SKM-1 treated with dmso at 0.1 percent for 144 hours (cell line): ENCODE measurements around the gene HOMER1.
"Not testable (repeated sequence)": the region's sequence is repeated elsewhere in the genome, so short reads cannot be mapped to it uniquely, and the experiment has no call there.

Experiments
- DNase-seq: peaks from one replicate; lab custom pipeline; 2025; ENCODE audit not compliant: unreplicated experiment; lab: John Stamatoyannopoulos, UW

Gene HOMER1

DNA sequence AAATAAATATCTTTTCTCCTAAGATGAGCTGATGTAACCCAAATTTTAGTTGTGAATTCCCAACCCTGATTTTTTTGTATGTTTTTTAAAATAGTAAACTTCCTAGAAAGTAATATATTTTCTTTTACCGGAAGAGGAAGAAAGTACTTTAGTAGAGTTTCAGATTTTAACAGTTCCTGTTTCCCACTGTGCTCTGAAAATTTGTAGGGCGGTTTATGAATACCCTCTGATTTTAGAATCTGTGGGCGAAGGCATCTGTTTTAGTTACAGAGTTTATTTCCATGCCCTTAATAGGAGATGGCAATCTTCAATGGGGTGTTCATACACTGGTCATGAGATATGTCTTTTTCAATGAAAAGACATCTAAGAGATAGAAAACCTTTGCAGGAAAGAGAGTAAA, 3.7 kb upstream of the HOMER1 start:
- DNase-seq, result peak; percentile 10

DNA sequence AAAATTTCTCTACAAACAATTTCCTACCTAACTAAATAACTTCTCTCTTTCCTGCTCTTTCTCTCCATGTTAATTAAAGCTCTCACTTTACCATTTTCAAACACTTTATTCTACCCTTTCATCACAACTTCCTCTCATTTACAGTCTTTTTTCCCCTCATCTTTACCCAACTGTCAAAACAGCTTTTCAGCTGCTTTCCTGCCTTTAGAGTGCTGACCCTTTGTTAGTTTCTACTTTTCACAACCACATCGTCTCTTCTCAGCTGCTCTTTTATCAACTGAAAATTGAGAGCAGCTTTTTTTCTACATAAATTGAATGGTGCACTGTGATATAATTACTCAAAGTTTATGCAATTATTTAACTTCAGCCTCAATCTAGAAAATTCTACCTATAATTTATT, 3.1 kb upstream of the HOMER1 start:
- DNase-seq, result no peak

DNA sequence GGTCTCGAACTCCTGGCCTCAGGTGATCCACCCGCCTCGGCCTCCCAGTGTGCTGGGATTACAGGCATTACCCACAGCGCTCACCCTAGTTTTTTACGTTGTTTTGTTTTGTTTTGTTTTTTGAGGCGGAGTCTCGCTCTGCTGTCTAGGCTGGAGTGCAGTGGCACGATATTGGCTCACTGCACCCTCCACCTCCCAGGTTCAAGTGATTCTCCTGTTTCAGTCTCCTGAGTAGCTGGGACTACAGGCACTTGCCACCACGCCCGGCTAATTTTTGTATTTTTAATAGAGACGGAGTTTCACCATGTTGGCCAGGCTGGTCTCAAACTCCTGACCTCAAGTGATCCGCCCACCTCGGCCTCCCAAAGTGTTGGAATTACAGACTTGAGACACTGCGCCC, 2.4 kb upstream of the HOMER1 start:
- DNase-seq, result not testable (repeated sequence)

DNA sequence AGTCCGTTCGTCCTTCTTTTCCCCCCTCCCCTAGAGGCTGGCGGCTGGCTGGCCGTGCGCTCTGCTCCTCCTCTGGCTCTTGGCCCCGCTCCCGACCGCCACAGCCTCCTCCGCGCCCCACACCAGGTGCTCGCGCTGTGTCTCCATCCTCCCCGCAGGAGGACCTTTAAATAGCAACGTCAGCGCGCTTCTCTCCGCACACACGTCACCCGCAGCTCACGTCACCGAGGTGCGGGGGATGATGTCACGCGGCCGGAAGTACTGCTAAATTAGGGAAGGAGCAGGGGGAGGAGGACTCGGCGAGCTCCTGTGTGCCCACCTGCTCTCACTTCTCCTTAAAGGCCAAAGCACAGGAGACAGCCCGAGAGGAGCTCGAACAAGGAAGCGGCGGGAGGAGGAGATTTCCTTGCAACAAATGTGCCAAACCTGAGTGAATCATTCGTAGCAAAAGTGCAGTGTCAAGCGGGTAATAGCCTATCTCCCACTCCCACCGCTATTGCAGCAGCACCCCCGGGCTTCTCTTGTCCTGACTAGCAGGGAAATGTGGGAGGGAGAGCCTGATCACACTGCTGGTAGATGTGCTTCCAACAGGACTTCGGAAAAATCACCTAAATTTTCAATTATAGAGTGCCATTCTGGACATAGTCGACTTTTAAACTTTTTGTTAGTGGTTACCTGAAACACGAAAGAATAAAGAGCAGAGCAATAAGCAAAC, 614 bp upstream of the HOMER1 start:
- peak; percentile 93 for DNase-seq

DNA sequence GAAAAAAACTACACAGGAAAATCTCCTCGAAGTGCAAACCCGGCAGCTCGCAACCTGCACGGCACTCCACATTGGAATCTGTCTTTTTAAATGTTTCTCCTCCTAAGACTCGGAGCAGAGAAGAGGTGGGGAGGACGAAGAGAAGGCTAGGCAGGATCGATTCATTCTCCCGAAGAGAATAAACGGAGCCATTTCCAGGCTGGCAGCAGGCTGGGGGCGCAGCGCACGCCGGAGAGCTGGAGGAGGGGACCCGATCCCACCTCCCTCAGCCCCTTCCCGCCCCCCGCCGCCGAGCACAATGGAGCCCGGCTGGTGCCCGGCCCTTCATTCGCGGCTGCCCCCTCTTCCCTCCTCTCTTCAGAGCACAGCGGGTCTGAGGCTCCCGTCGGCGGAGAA, 628 bp downstream of the HOMER1 start:
- no peak for DNase-seq

DNA sequence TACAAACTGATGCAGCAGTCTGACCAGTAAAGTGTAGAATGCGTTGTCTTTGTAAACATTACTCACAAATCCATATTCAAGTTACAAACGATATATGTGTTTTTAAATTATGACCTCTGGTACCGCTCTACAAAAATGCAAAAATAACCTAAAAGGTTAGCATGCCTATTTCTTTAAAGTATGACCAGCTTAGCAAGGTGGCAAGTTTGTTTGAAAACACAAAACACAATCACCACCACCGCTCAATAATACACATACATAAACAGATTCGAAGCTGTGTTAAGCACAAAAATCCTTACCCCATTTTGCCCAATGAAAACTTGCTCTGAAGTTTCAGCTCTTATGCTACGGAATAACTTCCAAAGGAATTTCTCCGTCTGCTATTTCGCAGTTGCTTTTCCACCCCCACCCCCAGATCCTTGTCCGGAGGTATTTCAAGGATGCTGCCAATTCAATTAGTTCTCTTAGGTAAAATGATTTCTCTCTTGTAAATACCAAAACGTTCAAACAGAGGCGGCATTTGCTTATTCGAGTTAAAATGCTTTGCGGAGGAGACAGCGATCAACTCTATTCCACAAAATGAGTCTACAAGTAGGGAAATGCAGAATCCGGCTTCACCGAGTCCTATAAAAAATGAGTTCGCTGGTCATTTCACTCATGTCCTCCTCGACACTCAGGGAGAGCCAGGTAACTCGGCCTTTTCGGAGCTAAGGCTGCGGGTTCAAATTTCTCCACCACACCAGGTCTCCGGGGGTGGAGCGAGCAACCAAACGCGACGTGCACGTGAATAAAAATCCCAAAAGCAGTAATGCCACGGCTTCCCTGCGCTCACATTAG, 1.2 kb downstream of the HOMER1 start:
- no peak for DNase-seq

DNA sequence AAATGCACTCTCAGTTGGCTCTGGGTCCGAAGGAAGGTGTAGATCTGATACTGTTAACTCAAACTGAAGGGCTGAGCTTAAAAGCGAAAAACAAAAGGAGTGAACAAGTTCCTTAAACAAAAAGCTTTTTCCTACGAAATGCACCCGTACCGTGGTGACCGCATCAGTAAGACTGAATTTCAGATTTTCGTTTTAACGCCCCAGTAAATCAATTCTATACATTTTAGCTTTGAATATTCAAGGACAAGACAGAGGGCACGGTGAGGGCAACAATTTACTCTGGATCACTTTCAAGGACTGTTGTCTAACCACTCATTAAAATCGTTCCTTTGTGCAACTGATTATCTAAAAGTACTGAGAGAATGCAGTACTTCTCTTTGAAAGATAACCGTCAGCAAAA, 1.9 kb downstream of the HOMER1 start:
- DNase-seq, result no peak

DNA sequence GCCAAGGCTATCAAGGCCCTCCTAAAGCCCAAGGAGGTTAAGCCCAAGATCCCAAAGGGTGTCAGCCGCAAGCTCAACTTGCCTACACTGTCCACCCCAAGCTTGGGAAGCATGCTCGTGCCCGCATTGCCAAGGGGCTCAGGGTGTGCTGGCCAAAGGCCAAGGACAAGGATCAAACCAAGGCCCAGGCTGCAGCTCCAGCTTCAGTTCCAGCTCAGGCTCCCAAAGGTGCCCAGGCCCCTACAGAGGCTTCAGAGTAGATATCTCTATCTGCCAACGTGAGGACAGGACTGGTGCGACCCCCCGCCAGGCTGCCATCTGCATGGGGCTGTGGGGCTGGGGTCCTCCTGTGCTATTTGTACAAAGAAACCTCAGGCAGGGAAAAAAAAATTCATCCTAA, 3.3 kb downstream of the HOMER1 start:
- no peak for DNase-seq

DNA sequence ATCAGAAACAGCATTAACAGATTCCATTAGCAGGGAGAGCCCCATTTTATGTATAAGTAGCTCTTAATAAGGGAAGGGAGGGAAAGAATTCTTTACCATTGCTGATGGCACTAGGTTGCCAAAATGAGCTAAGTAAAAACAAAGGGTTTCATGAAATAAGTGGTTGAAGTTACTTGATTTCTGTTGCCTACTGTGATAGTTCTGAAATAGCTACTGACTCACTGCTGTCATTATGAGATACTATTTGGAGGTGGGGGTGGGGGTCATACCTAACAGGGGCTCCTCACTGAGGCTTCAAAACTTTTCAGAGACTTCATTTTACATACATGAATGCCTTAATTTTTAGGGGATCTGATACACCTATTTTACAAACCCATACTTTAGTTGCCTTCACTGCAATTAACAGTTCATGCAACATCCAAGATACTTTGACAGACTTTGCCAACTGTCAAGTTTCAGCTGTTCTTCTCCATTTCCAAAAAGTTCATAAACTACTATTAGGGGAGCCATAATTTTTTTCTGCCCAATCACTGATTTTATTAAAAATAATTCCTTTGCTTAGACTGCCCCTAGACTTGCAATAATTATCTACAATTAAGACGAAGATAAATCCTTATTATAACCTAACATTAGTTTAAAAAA, 4.6 kb downstream of the HOMER1 start:
- no peak for DNase-seq

DNA sequence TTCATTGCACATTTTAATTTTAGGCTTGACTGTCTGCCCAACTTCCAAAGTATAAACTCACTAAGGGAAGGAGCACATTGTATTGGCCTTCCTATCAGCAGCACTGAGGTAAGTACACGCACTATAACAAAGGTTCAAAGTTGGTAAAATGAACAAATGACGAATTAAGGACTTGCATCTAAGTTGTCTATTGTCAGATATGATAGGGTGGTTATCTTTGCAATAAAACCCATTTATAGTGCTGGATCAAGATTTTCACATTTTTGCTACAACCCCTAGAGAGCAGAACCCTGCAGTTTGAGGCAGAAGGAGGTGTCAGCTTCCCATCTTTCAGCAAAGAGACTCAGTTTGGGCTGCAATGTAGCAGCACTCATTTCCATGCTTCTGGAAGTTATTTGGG, 5.1 kb downstream of the HOMER1 start:
- no peak for DNase-seq

DNA sequence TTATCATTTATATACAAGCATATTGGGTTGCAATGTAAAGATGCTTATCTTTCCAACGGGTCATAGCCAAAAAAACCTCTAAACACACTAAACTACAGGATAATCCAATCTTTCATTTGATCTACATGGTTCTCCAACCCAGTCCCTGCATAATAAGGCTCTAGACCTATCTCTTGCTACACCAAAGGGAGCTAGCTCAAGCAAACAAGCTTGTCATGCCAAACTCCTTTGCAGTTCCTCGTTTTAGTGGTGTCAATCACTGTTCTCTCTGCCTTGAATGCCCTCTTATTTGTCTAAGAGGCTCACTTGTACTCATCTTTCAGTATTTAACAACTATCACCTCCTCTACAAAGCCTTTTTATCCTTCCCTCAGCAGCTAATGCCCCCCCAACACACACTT, 5.6 kb downstream of the HOMER1 start:
- DNase-seq, result peak; percentile 32

DNA sequence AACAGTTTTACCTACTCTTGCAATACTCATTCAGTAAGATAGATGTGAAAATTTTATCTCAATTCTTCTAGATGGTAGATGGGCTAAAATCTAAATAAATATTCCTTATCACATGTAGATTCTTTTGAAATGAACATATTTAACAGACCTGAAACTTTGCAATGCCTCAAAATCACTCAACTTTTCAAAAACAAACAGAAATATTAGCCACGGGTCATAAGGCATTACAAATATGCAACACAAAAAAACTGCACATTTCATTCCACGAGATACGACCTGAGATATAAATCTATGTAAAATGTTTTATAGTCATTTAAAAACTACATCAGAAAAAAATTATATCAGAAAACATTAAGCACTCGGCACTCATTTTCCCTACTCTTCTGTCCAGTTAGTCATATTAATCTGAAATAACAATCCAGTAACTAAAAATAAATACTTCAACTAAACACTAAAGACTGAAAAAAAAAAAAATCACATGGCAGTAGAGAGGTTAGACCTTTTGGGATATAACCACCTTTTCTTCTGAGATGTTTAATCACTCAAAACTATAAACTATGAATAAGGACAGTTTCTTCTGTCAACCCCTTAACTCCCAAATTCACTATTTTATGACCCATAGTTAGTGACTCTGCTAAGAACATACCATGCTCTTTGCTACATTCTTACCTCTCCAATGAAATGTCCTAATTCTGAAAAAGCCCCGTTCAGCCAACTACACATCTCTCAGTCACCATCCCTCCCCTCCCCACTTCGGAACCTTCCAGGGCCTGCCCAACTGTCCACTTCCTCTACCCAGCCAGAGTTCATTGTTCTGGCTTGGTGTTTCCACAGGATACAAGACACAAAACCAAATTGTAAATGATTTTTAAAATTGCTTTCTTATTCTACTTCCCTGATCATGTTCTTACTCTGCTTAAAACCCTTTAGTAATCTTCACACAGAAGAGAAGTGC, 6.4 kb downstream of the HOMER1 start:
- no peak for DNase-seq

DNA sequence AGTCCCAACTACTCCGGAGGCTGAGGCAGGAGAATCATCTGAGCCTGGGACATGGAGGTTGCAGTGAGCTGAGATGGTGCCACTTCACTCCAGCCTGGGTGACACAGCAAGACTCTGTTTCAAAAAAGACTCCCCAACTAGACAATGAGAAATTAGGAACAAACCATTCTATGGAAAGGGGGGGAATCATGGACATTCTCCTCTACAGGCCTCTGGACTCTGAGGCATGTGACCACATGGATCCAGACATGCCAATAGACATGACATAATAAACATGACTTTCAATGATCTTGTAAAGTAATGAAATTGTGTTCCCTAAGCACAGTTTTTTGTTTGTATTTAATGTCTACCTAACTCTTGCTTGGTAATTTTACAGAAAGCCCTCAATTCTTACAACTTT, 8.8 kb downstream of the HOMER1 start:
- no peak for DNase-seq

DNA sequence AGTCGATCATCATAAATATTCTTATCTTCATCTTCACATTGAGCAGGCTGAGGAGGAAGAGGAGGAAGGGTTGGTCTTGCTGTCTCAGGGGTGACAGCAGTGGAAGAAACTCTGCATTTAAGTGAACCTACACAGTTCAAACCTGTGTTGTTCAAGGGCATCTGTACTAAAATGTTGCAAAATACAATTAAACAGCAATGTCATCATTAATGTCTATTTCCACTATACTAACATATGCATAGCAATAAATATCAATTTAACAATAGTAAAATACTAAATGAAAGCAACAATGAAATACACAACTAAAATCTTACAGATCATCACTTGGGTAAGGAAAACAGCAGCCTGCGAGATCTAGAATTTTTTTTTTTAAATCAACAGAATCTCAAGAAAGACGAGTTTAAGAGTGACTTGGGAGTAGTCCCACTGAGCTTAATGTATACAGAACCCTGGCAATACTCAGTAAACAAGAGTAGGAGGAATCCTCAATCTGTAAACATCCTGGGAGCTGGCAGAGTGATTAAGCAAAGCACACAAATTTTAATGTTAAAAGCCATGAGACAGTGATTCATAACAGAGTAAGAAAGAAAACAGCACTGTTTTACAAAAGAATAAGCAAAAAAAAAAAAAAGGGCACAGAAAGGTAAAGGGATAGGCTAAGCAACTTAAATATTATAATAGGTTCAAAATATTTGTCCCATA, 10.0 kb downstream of the HOMER1 start:
- no peak for DNase-seq

DNA sequence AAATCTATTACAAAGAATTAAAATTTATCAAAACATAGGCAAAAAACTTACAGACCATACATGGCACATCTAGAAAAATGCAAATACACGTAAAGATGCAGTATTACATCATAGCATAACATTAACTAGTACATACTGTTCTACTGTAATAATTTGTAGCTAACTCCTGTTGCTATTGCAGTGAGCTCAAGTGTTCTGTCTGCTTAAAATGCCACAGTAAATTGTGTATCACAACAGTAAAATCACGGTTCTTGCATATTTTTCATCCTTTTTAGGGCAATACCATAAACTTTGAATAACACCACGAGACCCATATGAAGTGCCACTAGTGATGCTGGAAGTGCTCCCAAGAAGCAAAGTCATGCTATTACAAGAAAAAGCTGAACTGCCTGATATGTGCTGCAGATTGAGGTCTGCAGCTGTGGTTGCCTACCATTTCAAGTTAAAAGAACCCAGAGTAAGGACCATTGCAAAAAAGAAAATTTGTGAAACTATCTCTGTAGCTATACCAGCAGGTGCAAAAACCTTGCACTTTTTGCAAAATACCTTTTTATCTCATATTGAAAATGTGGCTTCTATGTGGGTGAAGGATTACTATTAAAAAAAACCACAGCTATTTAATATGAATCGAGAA, 14.2 kb downstream of the HOMER1 start:
- no peak for DNase-seq

DNA sequence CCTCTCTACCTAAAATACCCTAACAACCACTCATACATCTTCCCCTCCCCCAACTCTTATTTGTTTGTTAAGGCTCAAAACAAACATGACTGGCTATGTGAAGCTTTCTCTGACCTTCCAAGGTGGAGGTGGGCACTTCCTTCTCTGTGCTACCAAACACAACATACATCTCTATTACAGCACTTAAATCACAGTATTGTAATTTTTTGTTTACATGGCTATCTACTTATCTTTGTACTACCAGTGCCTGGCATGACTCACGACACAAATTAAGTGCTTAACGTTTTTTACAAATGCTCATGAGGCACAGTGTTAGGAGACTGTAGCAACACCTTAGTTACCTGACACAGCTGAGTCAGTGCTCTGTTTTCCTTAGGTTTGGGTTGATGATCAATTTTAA, 18.6 kb downstream of the HOMER1 start:
- no peak for DNase-seq

DNA sequence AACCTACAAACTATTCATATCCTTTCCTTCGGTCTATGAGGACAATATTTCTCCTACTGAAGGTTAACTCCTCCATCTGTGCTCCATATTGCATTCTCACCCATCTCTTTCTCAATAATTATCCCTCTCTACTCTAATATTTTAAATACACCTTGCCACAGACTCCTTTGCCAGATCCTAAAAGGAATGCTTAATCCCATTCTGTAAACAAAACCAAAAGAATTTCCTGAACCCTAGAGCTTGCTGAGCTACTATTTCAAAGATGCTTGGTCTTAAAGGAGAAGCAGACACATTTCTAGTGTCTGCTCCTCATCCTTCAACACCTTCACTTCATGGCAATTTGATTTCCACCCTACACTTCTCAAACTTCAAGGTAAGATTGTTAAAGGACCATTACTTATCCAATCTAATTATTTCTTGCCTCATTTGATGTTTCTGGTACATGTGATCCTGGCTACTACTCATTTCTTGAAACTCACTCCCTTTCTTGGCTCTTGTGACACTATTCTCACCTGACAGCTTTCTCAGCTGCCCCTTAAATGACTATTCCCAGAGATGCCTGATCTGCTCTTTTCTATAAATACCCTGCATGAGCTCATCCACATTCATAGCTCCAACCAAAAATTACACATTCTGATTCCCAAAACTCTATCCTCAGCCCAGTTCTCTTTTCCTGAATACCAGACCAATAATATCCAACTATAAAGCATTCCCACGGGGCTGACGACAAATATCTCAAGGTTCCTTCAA, 20.2 kb downstream of the HOMER1 start:
- DNase-seq, result no peak

DNA sequence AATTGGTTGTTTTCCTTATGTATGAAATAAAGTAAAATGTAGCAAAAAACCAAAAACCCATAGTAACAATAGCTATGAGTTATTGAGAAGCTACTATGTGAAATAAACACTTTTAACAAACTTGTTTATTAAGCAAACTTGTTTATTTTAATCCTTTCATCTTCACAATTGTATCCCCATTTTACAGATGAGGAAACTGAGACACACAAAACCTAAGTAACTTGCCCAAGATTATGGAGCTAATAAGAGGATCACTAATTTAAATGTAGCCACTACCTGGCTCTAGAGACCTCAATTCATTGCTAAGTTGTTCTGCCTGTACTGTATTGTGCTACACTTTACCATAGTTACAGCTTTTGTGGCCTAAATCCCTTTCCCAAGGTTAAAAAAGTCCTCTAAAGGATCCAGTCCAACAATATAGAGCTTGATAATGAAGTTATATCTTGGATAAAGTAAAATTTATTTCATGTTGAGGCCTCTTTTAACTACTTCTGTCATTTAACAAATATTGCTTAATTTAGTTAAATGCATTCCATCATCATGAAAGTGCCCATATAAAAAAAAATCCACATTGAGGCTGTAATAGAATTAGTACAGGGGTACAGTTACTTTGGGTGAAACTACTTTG, 22.1 kb downstream of the HOMER1 start:
- DNase-seq, result no peak
